ENCODE results near the gene CD33. TPM values are rescaled to one million over a fixed set of nuclear protein-coding genes. Genes with fewer than 3 reads are reported as not detected.

Gene CD33
- total RNA-seq, 1 experiment from 2014 or later = 0.35 TPM

DNA sequence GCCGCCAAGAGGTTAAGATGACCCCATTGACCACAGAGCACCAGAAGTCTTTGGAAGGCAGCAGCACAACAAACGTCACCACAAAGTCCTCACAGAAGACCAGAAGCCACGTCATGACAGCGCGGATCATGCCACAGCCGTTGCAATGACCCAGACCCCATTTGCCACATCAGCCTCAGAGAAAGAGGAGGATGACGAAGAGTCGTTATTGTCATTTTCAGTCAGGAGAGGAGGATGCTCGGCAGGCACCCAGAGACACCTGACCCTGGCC lies 29.6 kb upstream of the CD33 start:
- Histone ChIP-seq H3K9ac (ENCODE audit: extremely low read depth, insufficient read length, low read length) (no peak overlapping the region), H2BK120ac (ENCODE audit: low read depth, low read length, poor library complexity, severe bottlenecking) (no peak overlapping the region), H4K91ac (ENCODE audit: insufficient read length, low read depth, low read length) (no peak overlapping the region), H2BK15ac (ENCODE audit: low read depth, low read length) (no peak overlapping the region), H4K5ac (ENCODE audit: insufficient read length, low read depth, low read length) (no peak overlapping the region), H3K79me1 (ENCODE audit: insufficient read depth, low read depth, low read length, poor library complexity, severe bottlenecking) (no peaks in the 10 kb centered on the region), H3K56ac (ENCODE audit: insufficient read length, low read depth, low read length) (peak overlapping the region; percentile 55), H3K4me1 (ENCODE audit: insufficient read depth, low read length) (no peaks in the 10 kb centered on the region), H2AK5ac (ENCODE audit: insufficient read length, low read length) (no peak overlapping the region), H3K14ac (ENCODE audit: insufficient read depth, low read length) (no peak overlapping the region), H3K18ac (ENCODE audit: insufficient read length, low read depth, low read length) (no peak overlapping the region), H3K9me3 (ENCODE audit: control insufficient read depth, low read depth, low read length) (no peaks in the 10 kb centered on the region), H3T11ph (ENCODE audit: low read length) (no peak overlapping the region), H3K27me3 (ENCODE audit: insufficient read depth, low read length) (no peaks in the 10 kb centered on the region; the same call in 1 of the 2 replicates), H2BK20ac (ENCODE audit: low read depth, low read length, poor library complexity, severe bottlenecking) (no peak overlapping the region), H3K4me2 (ENCODE audit: insufficient read depth, insufficient read length, low read length) (no peak overlapping the region), H3K27ac (ENCODE audit: insufficient read length, low read depth, low read length) (no peak overlapping the region), H3K23ac (ENCODE audit: insufficient read length, low read depth, low read length) (no peak overlapping the region), H3K4ac (ENCODE audit: low read depth, low read length) (no peak overlapping the region), H4K20me1 (ENCODE audit: control insufficient read depth, insufficient read depth, insufficient read length) (no peaks in the 10 kb centered on the region), H3K23me2 (ENCODE audit: insufficient read length, low read depth, low read length, poor library complexity, severe bottlenecking) (peaks cover 3% of the 10 kb centered on the region), H2AFZ (ENCODE audit: low read length) (no peak overlapping the region), H4K8ac (replicated peaks; ENCODE audit: insufficient read length, low read depth, low read length) (no peak overlapping the region), H2BK5ac (ENCODE audit: insufficient read length, low read length) (no peak overlapping the region), H3K79me2 (ENCODE audit: insufficient read depth, low read length) (no peaks in the 10 kb centered on the region), H2BK12ac (ENCODE audit: insufficient read length, low read depth, low read length) (no peak overlapping the region)
- Mint-ChIP-seq H3K27ac (no peak overlapping the region; a peak in 1 of 7 replicates), H3K27me3 (ENCODE audit: low read depth) (peaks cover 21% of the 10 kb centered on the region), H3K4me3 (no peak overlapping the region), H3K36me3 (ENCODE audit: insufficient read depth in 1 of 3, low read depth in 3 of 3) (no peaks in the 10 kb centered on the region), H3K9me3 (peaks cover 0 to 72% of the 10 kb centered on the region in 2 experiments; a peak in 3 of 5 replicates), H3K4me1 (no peaks in the 10 kb centered on the region)
- TF ChIP-seq, protein P1, sequence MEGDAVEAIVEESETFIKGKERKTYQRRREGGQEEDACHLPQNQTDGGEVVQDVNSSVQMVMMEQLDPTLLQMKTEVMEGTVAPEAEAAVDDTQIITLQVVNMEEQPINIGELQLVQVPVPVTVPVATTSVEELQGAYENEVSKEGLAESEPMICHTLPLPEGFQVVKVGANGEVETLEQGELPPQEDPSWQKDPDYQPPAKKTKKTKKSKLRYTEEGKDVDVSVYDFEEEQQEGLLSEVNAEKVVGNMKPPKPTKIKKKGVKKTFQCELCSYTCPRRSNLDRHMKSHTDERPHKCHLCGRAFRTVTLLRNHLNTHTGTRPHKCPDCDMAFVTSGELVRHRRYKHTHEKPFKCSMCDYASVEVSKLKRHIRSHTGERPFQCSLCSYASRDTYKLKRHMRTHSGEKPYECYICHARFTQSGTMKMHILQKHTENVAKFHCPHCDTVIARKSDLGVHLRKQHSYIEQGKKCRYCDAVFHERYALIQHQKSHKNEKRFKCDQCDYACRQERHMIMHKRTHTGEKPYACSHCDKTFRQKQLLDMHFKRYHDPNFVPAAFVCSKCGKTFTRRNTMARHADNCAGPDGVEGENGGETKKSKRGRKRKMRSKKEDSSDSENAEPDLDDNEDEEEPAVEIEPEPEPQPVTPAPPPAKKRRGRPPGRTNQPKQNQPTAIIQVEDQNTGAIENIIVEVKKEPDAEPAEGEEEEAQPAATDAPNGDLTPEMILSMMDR (conservative IDR thresholded peaks at IDR 0.05) = no peak
- no peak for DNase-seq
- no CpG with 5 or more reads among the region's 9 CpGs for WGBS (ENCODE audit: extremely low coverage, insufficient read length, low lambda C conversion rate)

All from H9 (cell line).